ENCODE measurements around the gene KCNB1. TPM values are rescaled to one million over a fixed set of nuclear protein-coding genes. Genes with fewer than 3 reads are reported as not detected.

The KCNB1 gene
- total RNA-seq, 1 donor from 2014 or later = 2.8 TPM

DNA sequence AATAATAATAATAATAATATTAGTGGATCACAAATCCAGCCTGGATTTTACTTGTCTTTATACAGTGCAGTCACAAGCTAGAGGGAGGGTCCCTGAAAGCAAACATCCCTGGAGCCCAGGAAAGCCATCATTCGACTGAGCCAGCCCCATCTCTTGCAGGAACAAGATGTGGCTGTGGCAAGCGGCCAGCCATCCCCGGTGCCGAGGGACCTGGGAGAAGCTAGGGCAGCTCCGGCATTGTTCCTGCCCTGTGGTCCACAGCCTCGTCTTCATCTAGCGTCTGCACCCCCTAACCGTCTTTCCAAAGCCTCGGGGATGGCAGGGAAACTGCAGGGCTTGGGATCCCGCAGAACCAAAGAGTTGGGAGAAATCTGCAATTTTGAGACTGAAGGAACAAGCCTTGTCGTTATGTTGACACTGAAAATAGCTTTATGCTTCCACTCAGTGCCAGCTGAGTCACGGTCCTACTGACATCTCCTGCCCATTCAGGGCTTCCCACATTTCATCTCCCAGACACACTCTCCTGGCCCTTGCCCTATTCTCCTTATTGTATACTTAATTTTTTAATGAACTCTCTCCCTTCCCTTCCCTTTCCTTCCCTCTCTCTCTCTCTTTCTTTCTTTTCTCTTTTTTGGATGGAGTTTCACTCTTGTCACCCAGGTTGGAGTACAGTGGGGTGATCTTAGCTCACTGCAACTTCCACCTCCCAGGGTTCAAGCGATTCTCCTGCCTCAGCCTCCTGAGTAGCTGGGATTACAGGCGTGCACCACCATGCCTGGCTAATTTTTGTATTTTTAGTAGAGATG lies 142.1 kb downstream of the KCNB1 start:
- Mint-ChIP-seq H3K36me3 (ENCODE audit: low read depth) (no peaks in the 10 kb centered on the region), H3K27ac (ENCODE audit: unreplicated experiment) (no peak overlapping the region), H3K4me1 (no peaks in the 10 kb centered on the region), H3K4me3 (no peak overlapping the region), H3K27me3 (ENCODE audit: low read depth) (peaks cover 19% of the 10 kb centered on the region), H3K9me3 (no peaks in the 10 kb centered on the region)
- DNase-seq (ENCODE audit: low read depth, low spot score) = no peak
- TF ChIP-seq CTCF (conservative IDR thresholded peaks at IDR 0.05) = no peak

DNA sequence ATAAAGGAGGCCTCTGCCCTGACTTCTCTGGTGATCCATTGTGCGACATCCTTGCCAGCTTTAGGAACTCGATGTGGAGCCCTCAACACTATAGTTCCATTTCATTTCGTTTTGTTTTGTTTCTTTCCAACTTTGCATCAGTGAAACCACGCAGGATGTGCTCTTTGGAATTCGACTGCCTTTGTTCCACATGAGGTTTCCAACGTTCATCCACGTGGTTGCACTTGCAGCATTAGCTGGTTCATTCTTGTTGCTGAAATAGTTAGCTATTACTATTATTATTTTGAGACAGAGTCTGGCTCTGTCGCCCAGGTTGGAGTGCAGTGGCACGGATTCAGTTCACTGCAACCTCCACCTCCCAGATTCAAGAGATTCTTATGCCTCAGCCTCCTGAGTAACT lies 143.3 kb downstream of the KCNB1 start:
- Mint-ChIP-seq H3K27ac (ENCODE audit: unreplicated experiment) (no peak overlapping the region), H3K4me3 (no peak overlapping the region), H3K4me1 (no peaks in the 10 kb centered on the region), H3K27me3 (ENCODE audit: low read depth) (peaks cover 17% of the 10 kb centered on the region), H3K36me3 (ENCODE audit: low read depth) (no peaks in the 10 kb centered on the region), H3K9me3 (no peaks in the 10 kb centered on the region)
- no peak for TF ChIP-seq CTCF (conservative IDR thresholded peaks at IDR 0.05)
- DNase-seq (ENCODE audit: low read depth, low spot score) = no peak

GRCh38 chr20:49338061-49338460 lies 144.4 kb downstream of the KCNB1 start:
- Mint-ChIP-seq H3K4me3 (no peak overlapping the region), H3K9me3 (no peaks in the 10 kb centered on the region), H3K27me3 (ENCODE audit: low read depth) (peaks cover 19% of the 10 kb centered on the region), H3K36me3 (ENCODE audit: low read depth) (no peaks in the 10 kb centered on the region), H3K27ac (ENCODE audit: unreplicated experiment) (no peak overlapping the region), H3K4me1 (no peaks in the 10 kb centered on the region)
- DNase-seq (ENCODE audit: low read depth, low spot score) = no peak
- TF ChIP-seq CTCF (conservative IDR thresholded peaks at IDR 0.05) = no peak

DNA sequence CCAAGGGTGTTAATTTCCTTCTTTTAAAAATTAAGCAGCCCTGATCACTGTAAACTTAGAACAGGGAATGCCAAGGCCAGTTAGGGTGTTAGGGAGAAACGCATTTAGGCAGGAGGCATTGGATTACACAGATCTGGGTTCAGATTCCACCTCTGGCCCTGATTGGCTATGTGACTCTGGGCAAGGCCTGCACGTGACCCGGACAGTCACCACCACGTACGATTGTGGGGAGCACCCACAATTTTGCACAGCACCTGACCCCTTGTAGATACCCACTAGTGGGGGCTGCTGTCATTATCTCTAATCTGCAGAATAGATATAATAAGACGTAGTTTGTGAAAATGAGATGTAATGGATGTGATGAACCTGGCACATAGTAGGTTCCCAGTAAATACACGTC lies 145.1 kb downstream of the KCNB1 start:
- Mint-ChIP-seq H3K27ac (ENCODE audit: unreplicated experiment) (no peak overlapping the region), H3K4me1 (no peaks in the 10 kb centered on the region), H3K9me3 (no peaks in the 10 kb centered on the region), H3K4me3 (no peak overlapping the region), H3K27me3 (ENCODE audit: low read depth) (peaks cover 22% of the 10 kb centered on the region), H3K36me3 (ENCODE audit: low read depth) (no peaks in the 10 kb centered on the region)
- no peak for TF ChIP-seq CTCF (conservative IDR thresholded peaks at IDR 0.05)
- no peak for DNase-seq (ENCODE audit: low read depth, low spot score)

GRCh38 chr20:49336786-49337185 lies 145.7 kb downstream of the KCNB1 start:
- DNase-seq (ENCODE audit: low read depth, low spot score) = no peak
- TF ChIP-seq CTCF (conservative IDR thresholded peaks at IDR 0.05) = no peak
- no peak overlapping the region for H3K4me3 Mint-ChIP-seq
- H3K9me3 Mint-ChIP-seq = no peaks in the 10 kb centered on the region
- H3K4me1 Mint-ChIP-seq = no peaks in the 10 kb centered on the region
- H3K36me3 Mint-ChIP-seq (ENCODE audit: low read depth) = no peaks in the 10 kb centered on the region
- no peak overlapping the region for H3K27ac Mint-ChIP-seq (ENCODE audit: unreplicated experiment)
- H3K27me3 Mint-ChIP-seq (ENCODE audit: low read depth) = peaks cover 26% of the 10 kb centered on the region

Data from neural crest cell (in vitro differentiated cells).